Breast epithelium (tissue), 3 donors: ENCODE measurements around the gene GREM2.

ENCODE experiments used
- CTCF ChIP-seq, 3 donors: fragments of 450-650 bp; IDR thresholded peaks; one replicate each; pipeline ENCODE4 v1.5.1; 2016 to 2017; ENCODE audit warnings: antibody characterized with exemption in 3 of 3, mild to moderate bottlenecking in 3 of 3, moderate library complexity in 3 of 3
- POLR2AphosphoS5 ChIP-seq, 3 donors: sonication (generic); formaldehyde crosslinking; IDR thresholded peaks; one replicate each; pipeline ENCODE4 v1.6.1; 2017; ENCODE audit warnings: antibody characterized with exemption in 3 of 3

- TF ChIP-seq POLR2AphosphoS5 (IDR thresholded peaks at IDR 0.05) (no peak), CTCF (IDR thresholded peaks at IDR 0.05) (no peak)
These were observed 40.6 kb upstream of the GREM2 start for GRCh38 chr1:240652549-240652948.
